Measurements from ENCODE around the gene HTR1B. TPM values are rescaled to one million over a fixed set of nuclear protein-coding genes. Genes with fewer than 3 reads are reported as not detected.
A peak's percentile ranks its signal among the peaks of the same experiment; 100 is the strongest.

The HTR1B gene
- total RNA-seq, 4 donors from 2014 or later: 0.13 TPM; not detected in 3

GRCh38 chr6:77463861-77464494, 687 bp upstream of the HTR1B start:
- Histone ChIP-seq H3K27me3 (peaks cover 4% of the 10 kb centered on the region), H3K4me1 (peaks cover 8 to 17% of the 10 kb centered on the region in 2 donors), H3K9me3 (no peaks in the 10 kb centered on the region), H3K36me3 (no peaks in the 10 kb centered on the region), H3K27ac (no peak overlapping the region), H3K4me3 (replicated peaks in 1 of 3) (peak overlapping the region in 1 of 3 donors; percentile 19)
- intact Hi-C loops (cut with DNase I): no loop called here
- TF ChIP-seq POLR2A (IDR thresholded peaks at IDR 0.05) (no peak), CTCF (IDR thresholded peaks at IDR 0.05) (no peak)
- 1 to 3% methylated on average over 14 to 19 of the region's 53 CpGs for WGBS, 2 donors
- DNase-seq: peak in 1 of 2 donors; percentile 2

GRCh38 chr6:77462359-77463307, 658 bp downstream of the HTR1B start:
- intact Hi-C loops (cut with DNase I): no loop called here
- H3K4me1 ChIP-seq: peaks cover 8 to 17% of the 10 kb centered on the region in 2 donors
- no peaks in the 10 kb centered on the region for H3K36me3 ChIP-seq
- WGBS, 2 donors: 2 to 10% methylated on average over 48 to 51 of the region's 55 CpGs
- TF ChIP-seq POLR2A (IDR thresholded peaks at IDR 0.05) (no peak), CTCF (IDR thresholded peaks at IDR 0.05) (no peak)
- H3K27ac ChIP-seq: no peak overlapping the region
- no peaks in the 10 kb centered on the region for H3K9me3 ChIP-seq
- no peak for DNase-seq
- peaks cover 4% of the 10 kb centered on the region for H3K27me3 ChIP-seq
- H3K4me3 ChIP-seq (replicated peaks in 1 of 3): no peak overlapping the region

GRCh38 chr6:77461796-77462195, 1.5 kb downstream of the HTR1B start:
- no peak overlapping the region for H3K4me3 ChIP-seq (replicated peaks in 1 of 3)
- 67% methylated on average over 8 of the region's 8 CpGs for WGBS, 2 donors

GRCh38 chr6:77458421-77458820, 4.9 kb downstream of the HTR1B start:
- TF ChIP-seq CTCF (IDR thresholded peaks at IDR 0.05): no peak
- TF ChIP-seq POLR2A (IDR thresholded peaks at IDR 0.05): no peak
- Histone ChIP-seq H3K36me3 (no peaks in the 10 kb centered on the region), H3K27ac (no peak overlapping the region), H3K9me3 (no peaks in the 10 kb centered on the region), H3K27me3 (peaks cover 4% of the 10 kb centered on the region), H3K4me1 (peaks cover 0 to 3% of the 10 kb centered on the region in 2 donors), H3K4me3 (replicated peaks in 1 of 3) (no peak overlapping the region)
- intact Hi-C loops (cut with DNase I): no loop called here
- DNase-seq: no peak
- WGBS, 2 donors: 73 to 78% methylated on average over 1 of the region's 1 CpG

More at GRCh38 chr6:77461796-77462195, 1.5 kb downstream of the HTR1B start:
- no peak for DNase-seq
- Histone ChIP-seq H3K27ac (no peak overlapping the region), H3K27me3 (peaks cover 4% of the 10 kb centered on the region), H3K9me3 (no peaks in the 10 kb centered on the region), H3K4me1 (peaks cover 5 to 13% of the 10 kb centered on the region in 2 donors), H3K36me3 (no peaks in the 10 kb centered on the region)
- TF ChIP-seq POLR2A (IDR thresholded peaks at IDR 0.05) (no peak), CTCF (IDR thresholded peaks at IDR 0.05) (no peak)
- intact Hi-C loops (cut with DNase I): no loop called here
